HG03064 (cell line): ENCODE results near the gene CASP9.

Experiments
- ATAC-seq: cut with Tn5 transposase; IDR thresholded peaks from one replicate; pipeline ENCODE4 v1.9.1; 2021; ENCODE audit warnings: low read depth; ENCODE audit not compliant: unreplicated experiment

Gene CASP9

GRCh38 chr1:15451014-15451722 is 72.8 kb downstream of the CASP9 start:
- ATAC-seq: no peak

GRCh38 chr1:15449567-15449966 is 74.4 kb downstream of the CASP9 start:
- no peak for ATAC-seq

GRCh38 chr1:15448877-15449462 is 75.0 kb downstream of the CASP9 start:
- no peak for ATAC-seq

- no peak for ATAC-seq
These were observed 77.8 kb downstream of the CASP9 start for GRCh38 chr1:15446212-15446611.

GRCh38 chr1:15445390-15446122 is 78.5 kb downstream of the CASP9 start:
- ATAC-seq: no peak

DNA sequence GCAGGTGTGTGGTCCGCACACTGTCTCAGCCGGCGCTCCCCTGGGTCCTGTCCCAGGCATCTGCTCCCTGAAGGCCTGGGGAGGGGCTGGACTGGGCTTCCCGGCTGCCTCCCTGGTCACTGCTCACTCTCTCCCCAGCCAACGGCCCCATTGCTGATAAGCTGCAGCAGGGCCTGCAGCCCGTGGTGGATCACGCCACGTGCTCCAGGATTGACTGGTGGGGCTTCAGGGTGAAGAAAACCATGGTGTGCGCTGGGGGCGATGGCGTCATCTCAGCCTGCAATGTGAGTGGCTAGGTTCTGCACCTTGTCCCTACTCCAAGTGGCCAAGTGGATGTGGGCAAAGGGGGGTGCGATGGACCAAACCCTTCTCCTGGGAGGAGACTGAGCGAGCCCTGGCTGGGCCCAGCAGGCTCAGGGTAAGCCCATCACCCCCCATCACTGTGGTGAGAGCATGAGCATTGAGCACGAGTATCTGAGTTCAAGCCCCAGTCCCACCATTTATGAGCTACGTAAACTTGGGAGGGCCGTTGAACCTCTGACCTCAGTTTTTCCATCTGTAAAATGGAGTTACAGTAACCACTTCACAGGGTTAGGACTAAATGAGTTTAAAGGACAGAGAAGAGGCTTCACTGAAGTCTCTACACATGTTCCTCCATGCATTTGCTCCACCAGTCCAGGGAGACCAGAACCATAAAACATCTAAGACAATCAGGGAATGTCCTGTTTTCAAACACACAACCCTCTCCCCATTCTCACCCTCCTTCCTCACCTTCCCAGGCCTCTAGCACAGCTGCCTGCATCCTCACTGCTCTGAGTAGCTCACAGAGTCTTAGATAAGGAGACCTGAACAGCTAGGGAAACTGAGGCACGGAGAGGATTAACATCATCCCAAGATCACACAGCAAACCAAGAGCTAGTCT is 79.3 kb downstream of the CASP9 start:
- no peak for ATAC-seq

GRCh38 chr1:15443281-15443680 is 80.7 kb downstream of the CASP9 start:
- no peak for ATAC-seq

DNA sequence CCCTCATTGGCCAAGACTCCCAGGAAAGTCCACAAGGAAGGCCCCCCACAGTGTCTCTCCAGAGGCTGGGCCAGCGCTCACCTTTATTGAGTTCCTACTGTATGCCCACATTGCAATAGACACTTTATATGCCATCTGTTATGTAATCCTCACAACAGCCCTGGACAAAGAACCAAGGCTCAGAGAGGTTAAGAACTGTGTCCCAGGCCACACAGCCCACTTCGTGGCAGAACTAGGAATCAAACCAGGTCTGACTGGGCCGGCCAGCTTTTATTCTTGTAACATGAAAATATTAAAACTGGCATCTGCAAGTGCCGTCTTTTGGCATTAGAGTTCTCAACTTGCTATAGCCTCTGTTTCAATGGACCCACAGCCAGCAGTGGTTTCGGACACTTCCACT is 81.3 kb downstream of the CASP9 start:
- no peak for ATAC-seq

GRCh38 chr1:15442119-15442518 is 81.9 kb downstream of the CASP9 start:
- no peak for ATAC-seq
